GM21576 (cell line): Measurements from ENCODE around the gene EHBP1L1.
A peak's percentile ranks its signal among the peaks of the same experiment; 100 is the strongest.
"Not testable (repeated sequence)": the region's sequence is repeated elsewhere in the genome, so short reads cannot be mapped to it uniquely, and the experiment has no call there.

Source experiments
- ATAC-seq: cut with Tn5 transposase; IDR thresholded peaks from one replicate; pipeline ENCODE4 v1.9.1; 2021; ENCODE audit warnings: mild to moderate bottlenecking, moderate library complexity; ENCODE audit not compliant: unreplicated experiment

The EHBP1L1 gene

GRCh38 chr11:65633390-65634108 lies 57.7 kb downstream of the EHBP1L1 start:
- ATAC-seq = no peak

GRCh38 chr11:65634109-65634436 lies 58.2 kb downstream of the EHBP1L1 start:
- ATAC-seq = no peak

- ATAC-seq = no peak
These were observed 58.6 kb downstream of the EHBP1L1 start for GRCh38 chr11:65634440-65634839.

- no peak for ATAC-seq
These were observed 59.3 kb downstream of the EHBP1L1 start for GRCh38 chr11:65634905-65635731.

GRCh38 chr11:65636108-65637031 lies 60.5 kb downstream of the EHBP1L1 start:
- no peak for ATAC-seq

GRCh38 chr11:65637032-65637557 lies 61.2 kb downstream of the EHBP1L1 start:
- no peak for ATAC-seq

GRCh38 chr11:65637794-65638419 lies 62.1 kb downstream of the EHBP1L1 start, which contains the start of gene SIPA1:
Gene SIPA1, plus strand, starts transcription at chr11:65638101. Its CDS starts 2,821 bp downstream, at chr11:65640922.
- peak; percentile 35 for ATAC-seq

GRCh38 chr11:65639228-65639597 lies 63.4 kb downstream of the EHBP1L1 start:
- not testable (repeated sequence) for ATAC-seq

GRCh38 chr11:65639623-65640482 lies 64.0 kb downstream of the EHBP1L1 start:
- peak; percentile 42 for ATAC-seq

GRCh38 chr11:65640483-65641296 lies 64.8 kb downstream of the EHBP1L1 start:
- no peak for ATAC-seq

- no peak for ATAC-seq
These were observed 65.6 kb downstream of the EHBP1L1 start for GRCh38 chr11:65641297-65642013.
